GM12872 (cell line): ENCODE results near the gene GRIPAP1.

Experiments used
- TF ChIP-seq, protein P1 (sequence below): IDR thresholded peaks from 3 replicates; pipeline ENCODE4 v1.5.1; 2011; ENCODE audit warnings: low read depth, mild to moderate bottlenecking, low read length, moderate library complexity; ENCODE audit not compliant: insufficient read depth

GRIPAP1 gene

DNA sequence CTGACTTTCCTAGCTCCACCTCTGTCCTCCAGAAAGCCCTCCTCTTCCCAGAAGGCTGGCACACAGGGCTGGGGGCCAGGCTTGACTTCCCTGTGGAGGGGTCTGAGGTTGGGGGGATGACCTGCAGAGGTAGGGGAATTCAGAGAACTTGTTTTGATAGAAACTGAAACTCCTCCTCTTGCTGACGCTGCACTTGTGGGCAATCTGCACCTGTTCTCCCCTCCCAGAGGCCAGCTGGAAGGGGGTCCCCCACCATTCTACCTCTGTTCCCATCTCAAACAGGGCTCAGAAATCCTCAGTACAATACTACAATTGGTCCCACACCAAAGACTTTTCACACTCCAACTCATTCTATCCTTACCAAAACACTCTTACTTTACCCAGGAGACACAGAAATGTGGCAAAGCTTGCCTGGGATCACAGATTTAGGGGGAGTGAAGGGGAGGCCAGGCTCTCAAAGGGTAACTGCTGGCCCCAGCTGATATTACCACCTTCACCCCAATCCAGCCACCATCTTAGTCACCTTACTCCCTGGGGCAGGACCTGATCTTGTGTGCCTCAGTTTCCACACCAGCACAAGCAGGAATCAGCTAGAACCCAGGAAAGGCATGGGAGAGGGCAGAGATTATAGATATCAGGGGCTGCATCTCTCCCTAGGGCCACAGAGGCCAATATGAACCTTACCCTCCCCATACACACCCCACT, 63.2 kb downstream of the GRIPAP1 start:
- TF ChIP-seq, protein P1, sequence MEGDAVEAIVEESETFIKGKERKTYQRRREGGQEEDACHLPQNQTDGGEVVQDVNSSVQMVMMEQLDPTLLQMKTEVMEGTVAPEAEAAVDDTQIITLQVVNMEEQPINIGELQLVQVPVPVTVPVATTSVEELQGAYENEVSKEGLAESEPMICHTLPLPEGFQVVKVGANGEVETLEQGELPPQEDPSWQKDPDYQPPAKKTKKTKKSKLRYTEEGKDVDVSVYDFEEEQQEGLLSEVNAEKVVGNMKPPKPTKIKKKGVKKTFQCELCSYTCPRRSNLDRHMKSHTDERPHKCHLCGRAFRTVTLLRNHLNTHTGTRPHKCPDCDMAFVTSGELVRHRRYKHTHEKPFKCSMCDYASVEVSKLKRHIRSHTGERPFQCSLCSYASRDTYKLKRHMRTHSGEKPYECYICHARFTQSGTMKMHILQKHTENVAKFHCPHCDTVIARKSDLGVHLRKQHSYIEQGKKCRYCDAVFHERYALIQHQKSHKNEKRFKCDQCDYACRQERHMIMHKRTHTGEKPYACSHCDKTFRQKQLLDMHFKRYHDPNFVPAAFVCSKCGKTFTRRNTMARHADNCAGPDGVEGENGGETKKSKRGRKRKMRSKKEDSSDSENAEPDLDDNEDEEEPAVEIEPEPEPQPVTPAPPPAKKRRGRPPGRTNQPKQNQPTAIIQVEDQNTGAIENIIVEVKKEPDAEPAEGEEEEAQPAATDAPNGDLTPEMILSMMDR = no peak

DNA sequence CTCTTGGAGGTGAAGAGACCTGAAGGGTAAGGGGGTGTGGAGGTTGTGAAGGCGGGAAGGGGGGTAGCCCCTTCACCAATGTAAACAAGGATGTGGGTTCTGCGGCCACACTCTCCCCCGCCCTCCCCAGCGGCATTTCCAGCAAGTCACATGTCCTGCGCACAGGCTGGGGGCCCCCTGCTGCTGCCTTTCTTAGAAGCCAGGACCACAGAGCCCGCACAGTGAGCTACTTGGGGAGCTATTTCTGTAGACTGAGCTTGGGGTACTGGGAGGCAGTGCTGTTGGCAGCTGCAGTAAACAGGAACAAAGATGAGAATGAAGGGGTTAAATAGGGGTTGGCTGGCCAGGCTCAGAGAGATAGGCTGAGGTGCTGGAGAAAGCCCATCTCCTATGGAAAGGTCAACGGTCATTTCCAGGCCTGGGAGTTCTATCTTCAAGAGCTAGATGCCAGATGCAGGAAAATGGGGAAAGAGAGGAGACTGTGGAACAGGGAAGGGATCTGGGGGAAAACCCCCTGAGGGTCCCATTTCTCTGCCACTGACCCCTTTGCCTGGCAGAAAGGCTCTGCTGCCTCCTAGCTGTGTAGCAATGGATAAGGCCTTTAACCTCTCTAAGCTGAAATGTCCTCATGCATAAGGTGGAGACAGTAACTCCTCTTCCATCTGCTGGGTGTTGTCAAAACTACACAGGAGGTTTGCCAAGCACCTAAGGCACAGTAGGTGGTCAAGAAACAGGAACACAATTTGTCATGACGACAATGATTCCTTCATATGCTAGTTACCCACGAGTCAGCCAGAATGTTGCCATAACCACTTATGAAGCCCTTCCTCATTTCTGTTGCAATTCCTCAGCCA, 64.8 kb downstream of the GRIPAP1 start:
- TF ChIP-seq, protein P1 = peak; percentile 54

DNA sequence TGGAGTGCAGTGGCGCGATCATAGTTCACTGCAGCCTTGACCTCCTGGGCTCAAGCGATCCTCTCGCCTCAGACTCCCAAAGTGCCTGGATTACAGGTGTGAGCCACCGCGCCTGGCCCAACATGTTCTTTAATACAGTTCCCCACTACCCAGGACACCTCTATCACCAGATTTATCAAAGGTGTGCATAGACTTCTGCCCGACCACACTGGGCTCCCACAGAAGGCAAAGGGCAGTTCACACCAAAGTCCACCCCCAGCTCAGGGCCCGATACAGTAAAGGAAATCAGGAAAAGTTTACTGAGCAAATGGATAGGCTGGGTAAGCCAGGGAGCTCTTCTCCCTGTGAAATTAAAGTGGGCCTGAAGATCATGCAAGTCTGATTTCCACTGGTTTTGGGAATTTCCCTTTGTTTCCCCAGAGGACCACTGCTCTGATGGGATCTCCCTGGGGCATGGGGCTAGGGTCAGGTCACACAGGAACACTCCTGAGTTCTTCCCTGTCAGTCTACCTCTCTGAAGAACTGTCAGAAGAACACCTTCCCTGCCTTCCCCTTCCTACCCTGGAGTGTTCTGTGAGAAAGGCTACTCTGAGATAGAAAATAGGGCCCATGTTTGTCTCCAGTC, 65.5 kb downstream of the GRIPAP1 start:
- TF ChIP-seq, protein P1 = no peak

DNA sequence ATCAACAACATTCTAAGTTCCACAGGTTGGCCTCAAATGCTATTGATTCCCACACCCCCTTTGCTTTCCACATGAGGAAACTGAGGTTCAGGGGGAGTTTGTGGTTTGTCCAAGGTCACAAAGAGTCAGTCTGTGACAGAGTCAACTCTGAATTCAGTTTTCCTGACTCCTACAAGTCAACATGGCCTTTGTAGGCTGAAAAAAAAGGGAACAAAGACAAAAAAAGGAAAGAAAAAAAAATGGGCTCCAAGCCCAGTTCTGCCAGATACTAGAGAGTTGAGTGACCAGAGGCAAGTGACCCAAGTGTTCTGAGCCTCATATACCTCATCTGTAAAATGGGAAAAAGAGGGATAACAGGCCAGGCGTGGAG, 66.8 kb downstream of the GRIPAP1 start:
- TF ChIP-seq, protein P1 = no peak

DNA sequence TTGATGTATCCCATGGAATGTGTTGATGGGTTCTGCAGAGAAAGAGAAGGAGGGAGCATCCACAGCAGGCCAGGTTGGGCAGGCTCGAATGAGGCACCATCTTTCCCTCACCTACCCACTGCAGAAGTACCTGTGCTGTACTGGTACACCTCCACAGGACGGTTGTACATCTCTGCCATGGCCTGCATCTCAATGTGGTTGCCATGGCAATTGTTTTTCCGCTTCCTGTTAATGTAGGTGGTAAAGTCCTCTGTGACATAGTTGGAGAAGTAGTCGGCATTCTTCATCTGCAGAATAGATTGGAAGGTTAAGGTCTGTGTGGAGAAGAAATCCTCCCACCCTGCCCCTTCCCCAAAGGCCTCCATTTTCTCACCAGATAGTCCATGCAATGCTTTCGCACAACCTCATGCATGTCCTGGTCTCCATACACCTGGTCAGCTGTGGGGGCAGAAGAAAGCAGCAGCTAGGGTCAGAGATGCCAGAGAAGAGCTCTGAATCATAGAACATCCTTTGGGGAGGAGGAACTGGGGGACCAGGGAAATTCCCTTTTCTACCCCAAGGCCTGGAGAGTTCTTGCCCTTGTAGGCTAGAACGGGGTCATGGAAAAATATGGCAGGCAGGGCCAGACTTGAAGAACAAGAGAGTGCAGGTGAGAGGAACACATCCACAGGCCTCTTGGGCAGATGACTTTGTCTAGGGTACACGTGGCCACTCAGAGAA, 67.3 kb downstream of the GRIPAP1 start:
- TF ChIP-seq, protein P1 = no peak

DNA sequence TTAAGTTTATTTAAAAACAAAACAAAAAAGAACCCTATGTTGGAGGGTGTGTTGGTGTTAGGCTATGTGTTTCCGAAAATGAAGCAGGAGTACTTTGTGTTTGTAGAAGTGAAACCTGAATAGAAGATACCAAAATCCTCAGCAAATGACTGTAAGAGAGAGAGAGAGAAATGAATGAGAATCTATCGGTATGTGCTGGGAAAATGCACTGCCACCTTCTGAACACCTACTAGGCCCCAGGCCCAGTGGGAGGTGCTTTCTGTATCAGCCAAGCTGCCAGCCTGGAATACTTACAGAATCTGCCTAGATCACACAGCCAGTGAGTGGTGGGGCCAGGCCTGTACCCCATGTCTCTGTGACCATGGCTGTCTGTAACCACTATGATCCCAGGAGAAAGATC, 68.3 kb downstream of the GRIPAP1 start:
- TF ChIP-seq, protein P1 = no peak
